Measurements from ENCODE around the gene CHN1. TPM values are rescaled to one million over a fixed set of nuclear protein-coding genes. Genes with fewer than 3 reads are reported as not detected.
A peak's percentile ranks its signal among the peaks of the same experiment; 100 is the strongest.

The CHN1 gene
- total and polyA plus RNA-seq, 7 donors, result 2.1 to 15.6 (median 11.4) TPM

DNA sequence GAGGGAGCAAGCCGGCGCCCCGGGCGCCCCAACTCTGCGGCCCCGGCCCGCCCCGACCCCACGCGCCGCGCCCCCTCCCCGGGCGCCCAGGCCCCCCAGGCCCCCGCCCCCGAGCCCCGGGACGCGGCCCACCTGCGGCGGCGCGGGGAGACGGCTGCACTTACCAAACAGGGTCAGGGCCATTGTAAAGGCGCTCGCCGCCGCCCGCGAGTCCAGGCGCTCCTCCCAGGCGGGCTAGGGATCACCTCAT is 526 bp downstream of the CHN1 start:
- Histone ChIP-seq H3K27me3 (no peaks in the 10 kb centered on the region), H3K4me3 (peak overlapping the region; percentile 83 to 99 (median 92)), H3K27ac (peak overlapping the region; percentile 87 to 95 (median 94)), H3K9me3 (no peaks in the 10 kb centered on the region), H3K36me3 (no peaks in the 10 kb centered on the region), H3K4me1 (peaks cover 0 to 30% (median 4%) of the 10 kb centered on the region in 4 donors)
- DNase-seq, result no peak
- TF ChIP-seq EP300 (IDR thresholded peaks at IDR 0.05) (no peak), POLR2AphosphoS5 (IDR thresholded peaks at IDR 0.05) (no peak), POLR2A (IDR thresholded peaks at IDR 0.05) (no peak)
- TF ChIP-seq, protein P1, sequence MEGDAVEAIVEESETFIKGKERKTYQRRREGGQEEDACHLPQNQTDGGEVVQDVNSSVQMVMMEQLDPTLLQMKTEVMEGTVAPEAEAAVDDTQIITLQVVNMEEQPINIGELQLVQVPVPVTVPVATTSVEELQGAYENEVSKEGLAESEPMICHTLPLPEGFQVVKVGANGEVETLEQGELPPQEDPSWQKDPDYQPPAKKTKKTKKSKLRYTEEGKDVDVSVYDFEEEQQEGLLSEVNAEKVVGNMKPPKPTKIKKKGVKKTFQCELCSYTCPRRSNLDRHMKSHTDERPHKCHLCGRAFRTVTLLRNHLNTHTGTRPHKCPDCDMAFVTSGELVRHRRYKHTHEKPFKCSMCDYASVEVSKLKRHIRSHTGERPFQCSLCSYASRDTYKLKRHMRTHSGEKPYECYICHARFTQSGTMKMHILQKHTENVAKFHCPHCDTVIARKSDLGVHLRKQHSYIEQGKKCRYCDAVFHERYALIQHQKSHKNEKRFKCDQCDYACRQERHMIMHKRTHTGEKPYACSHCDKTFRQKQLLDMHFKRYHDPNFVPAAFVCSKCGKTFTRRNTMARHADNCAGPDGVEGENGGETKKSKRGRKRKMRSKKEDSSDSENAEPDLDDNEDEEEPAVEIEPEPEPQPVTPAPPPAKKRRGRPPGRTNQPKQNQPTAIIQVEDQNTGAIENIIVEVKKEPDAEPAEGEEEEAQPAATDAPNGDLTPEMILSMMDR (IDR thresholded peaks at IDR 0.05), result no peak
- WGBS, 2 donors, result 1% methylated on average over 32 of the region's 32 CpGs
- intact Hi-C loops (cut with DNase I), result loop anchor here (5.0 kb wide), 1 partner anchor 163 kb away; the partner anchor contains the start of gene ATF2

GRCh38 chr2:175003875-175004729 is 1.1 kb downstream of the CHN1 start:
- H3K27me3 ChIP-seq, result no peaks in the 10 kb centered on the region
- peak overlapping the region; percentile 87 to 95 (median 94) for H3K27ac ChIP-seq
- 21 to 25% methylated on average over 16 of the region's 16 CpGs for WGBS, 2 donors
- H3K36me3 ChIP-seq, result no peaks in the 10 kb centered on the region
- TF ChIP-seq EP300 (IDR thresholded peaks at IDR 0.05) (no peak), POLR2AphosphoS5 (IDR thresholded peaks at IDR 0.05) (no peak), POLR2A (IDR thresholded peaks at IDR 0.05) (no peak)
- TF ChIP-seq, protein P1 (IDR thresholded peaks at IDR 0.05), result no peak
- intact Hi-C loops (cut with DNase I), result loop anchor here (5.0 kb wide), 1 partner anchor 163 kb away; the partner anchor contains the start of gene ATF2
- H3K9me3 ChIP-seq, result no peaks in the 10 kb centered on the region
- H3K4me1 ChIP-seq, result peaks cover 0 to 28% (median 4%) of the 10 kb centered on the region in 4 donors
- H3K4me3 ChIP-seq, result peak overlapping the region; percentile 83 to 99 (median 92)
- no peak for DNase-seq

DNA sequence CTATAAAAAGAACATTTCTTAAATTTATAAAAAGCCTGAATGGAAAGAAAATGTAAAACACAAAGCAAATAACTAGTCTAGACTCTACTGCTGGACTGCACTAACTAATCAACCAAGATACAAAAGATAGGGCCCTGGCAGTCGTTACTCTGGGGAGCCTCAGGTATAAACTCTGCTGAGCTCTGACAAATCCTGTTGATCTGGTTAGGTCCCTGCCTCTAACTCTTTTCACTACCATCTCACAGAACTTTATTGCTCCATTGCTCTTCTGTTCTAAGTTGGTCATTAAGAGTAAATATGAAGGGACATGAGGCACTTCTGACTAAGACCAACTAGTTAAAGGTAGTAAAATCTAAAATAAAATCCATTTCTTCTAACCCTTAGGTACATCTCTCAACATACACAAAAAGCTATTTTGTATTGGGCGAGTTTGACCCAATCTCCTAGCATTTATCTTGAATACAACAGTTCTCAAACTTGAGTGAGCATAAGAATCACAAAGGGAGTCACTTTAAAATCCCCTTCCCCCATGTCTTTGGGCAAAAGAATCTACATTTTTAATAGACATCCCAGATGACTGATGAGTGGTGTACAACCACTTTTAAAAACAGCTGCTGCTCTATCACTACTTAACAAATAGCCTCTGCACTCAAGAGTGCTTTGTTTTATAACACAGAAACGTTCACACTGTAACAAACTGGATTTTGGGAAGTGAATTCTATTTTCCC is 2.5 kb downstream of the CHN1 start:
- DNase-seq, result no peak
- intact Hi-C loops (cut with DNase I), result loop anchor here (5.0 kb wide), 1 partner anchor 165 kb away; the partner anchor contains the start of gene ATF2
- H3K4me3 ChIP-seq, result no peak overlapping the region
- WGBS, 2 donors, result 51 to 67% methylated on average over 3 of the region's 3 CpGs
- peaks cover 0 to 26% (median 10%) of the 10 kb centered on the region in 4 donors for H3K4me1 ChIP-seq
- peak overlapping the region in 2 of 4 donors; percentile 15 to 95 for H3K27ac ChIP-seq
- H3K9me3 ChIP-seq, result no peaks in the 10 kb centered on the region
- no peak for TF ChIP-seq EP300 (IDR thresholded peaks at IDR 0.05)
- no peak for TF ChIP-seq POLR2AphosphoS5 (IDR thresholded peaks at IDR 0.05)
- no peak for TF ChIP-seq POLR2A (IDR thresholded peaks at IDR 0.05)
- TF ChIP-seq, protein P1 (IDR thresholded peaks at IDR 0.05), result no peak
- H3K27me3 ChIP-seq, result no peaks in the 10 kb centered on the region
- H3K36me3 ChIP-seq, result no peaks in the 10 kb centered on the region

DNA sequence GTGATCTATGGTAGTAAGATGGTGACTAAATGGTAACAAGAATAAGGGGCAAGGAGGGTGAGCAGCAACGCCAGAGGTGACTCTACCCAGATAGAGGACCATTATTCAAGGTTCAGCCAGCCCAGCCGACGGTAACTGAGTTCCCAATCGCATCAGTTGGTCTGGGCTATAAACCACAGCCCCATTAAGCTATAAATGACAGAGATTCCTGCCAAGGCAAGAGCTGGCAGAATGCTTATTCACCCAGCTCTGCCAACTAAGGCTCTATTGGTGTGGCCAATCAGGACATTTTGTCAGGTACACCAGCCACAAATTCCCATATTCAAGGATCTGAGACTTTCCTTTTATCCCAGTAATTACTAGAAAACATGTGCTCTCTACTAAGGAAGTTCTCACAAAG is 3.6 kb downstream of the CHN1 start:
- H3K36me3 ChIP-seq, result no peaks in the 10 kb centered on the region
- H3K27ac ChIP-seq, result no peak overlapping the region
- 28 to 75% methylated on average over 4 of the region's 4 CpGs for WGBS, 2 donors
- TF ChIP-seq, protein P1 (IDR thresholded peaks at IDR 0.05), result no peak
- TF ChIP-seq POLR2A (IDR thresholded peaks at IDR 0.05), result no peak
- TF ChIP-seq EP300 (IDR thresholded peaks at IDR 0.05), result no peak
- no peak for TF ChIP-seq POLR2AphosphoS5 (IDR thresholded peaks at IDR 0.05)
- no peaks in the 10 kb centered on the region for H3K9me3 ChIP-seq
- no peak for DNase-seq
- no peak overlapping the region for H3K4me3 ChIP-seq
- H3K27me3 ChIP-seq, result no peaks in the 10 kb centered on the region
- H3K4me1 ChIP-seq, result peaks cover 0 to 28% (median 12%) of the 10 kb centered on the region in 4 donors
- intact Hi-C loops (cut with DNase I), result loop anchor here (5.0 kb wide), 1 partner anchor 166 kb away; the partner anchor contains the start of gene ATF2

Data from sigmoid colon (tissue), 7 donors.